IPS DF 6.9 (cell line): ENCODE results near the gene VCAN.
A peak's percentile ranks its signal among the peaks of the same experiment; 100 is the strongest.

ENCODE experiments used
- DNase-seq: peaks from one replicate; pipeline ENCODE4 v3.0.0-alpha.2; 2013; ENCODE audit warnings: low read depth, low spot score
- H3K27ac ChIP-seq: one replicate; pipeline ENCODE4 v1.5.1; 2013; ENCODE audit warnings: low read length, control low read depth
- H3K27me3 ChIP-seq: 2 replicates; pipeline ENCODE4 v1.6.1; 2013; ENCODE audit warnings: mild to moderate bottlenecking, low read length; ENCODE audit not compliant: control insufficient read depth, insufficient read depth
- H3K36me3 ChIP-seq: 2 replicates; pipeline ENCODE4 v1.6.1; 2013; ENCODE audit warnings: low read length; ENCODE audit not compliant: control insufficient read depth, insufficient read depth
- H3K4me1 ChIP-seq: 2 replicates; pipeline ENCODE4 v1.6.1; 2013; ENCODE audit warnings: low read length; ENCODE audit not compliant: control insufficient read depth, insufficient read depth
- H3K4me3 ChIP-seq: 2 replicates; pipeline ENCODE4 v1.5.1; 2013; ENCODE audit warnings: mild to moderate bottlenecking, low read length
- H3K9me3 ChIP-seq: 2 replicates; pipeline ENCODE4 v1.6.1; 2013; ENCODE audit warnings: low read length, inconsistent platforms; ENCODE audit not compliant: control insufficient read depth, insufficient read depth
- WGBS: extraction: QIAGEN DNeasy Blood & Tissue Kit; methylation state at CpG from one replicate; pipeline ENCODE4 v1.1.7; 2013; ENCODE audit warnings: mixed read lengths, missing lambda C conversion rate; ENCODE audit not compliant: insufficient read length, insufficient coverage; 5-methylcytosine and 5-hydroxymethylcytosine counted together

VCAN gene

DNA sequence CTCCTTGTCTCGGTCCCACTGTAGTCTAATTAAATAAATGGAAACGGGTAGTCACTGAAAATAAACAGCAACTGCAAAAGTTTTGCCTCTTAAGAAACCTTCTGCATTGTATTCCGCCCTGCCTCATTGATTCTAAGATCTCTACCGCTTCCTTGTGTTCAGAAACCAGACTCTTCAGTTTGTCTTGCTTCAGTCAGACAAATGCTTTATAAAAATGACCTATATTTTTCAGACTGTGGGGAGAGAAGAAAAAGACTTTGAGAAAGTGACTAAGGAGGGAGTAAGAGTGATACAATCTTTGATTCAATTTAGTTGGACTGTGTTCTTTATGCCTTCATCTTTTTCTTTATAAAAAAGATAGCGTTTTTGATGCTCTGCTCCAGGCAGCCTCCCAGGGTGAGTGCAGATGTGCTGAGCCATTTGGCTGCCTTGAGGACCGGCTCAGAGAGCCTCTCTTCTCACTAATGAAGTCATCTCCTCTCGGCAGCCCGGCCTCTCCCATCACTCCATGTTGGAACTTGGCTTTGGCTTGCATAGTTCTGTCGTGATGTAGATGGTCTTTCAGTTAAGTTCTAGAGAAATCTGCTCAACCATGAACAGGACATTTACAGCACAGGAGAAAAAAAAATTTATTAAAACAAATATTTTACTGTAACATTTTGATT is 4.0 kb upstream of the VCAN start:
- Histone ChIP-seq H3K27ac (no peak overlapping the region), H3K36me3 (no peaks in the 10 kb centered on the region), H3K27me3 (no peaks in the 10 kb centered on the region), H3K4me3 (no peak overlapping the region), H3K4me1 (peaks cover 5% of the 10 kb centered on the region), H3K9me3 (no peaks in the 10 kb centered on the region)
- WGBS: no CpG with 5 or more reads among the region's 9 CpGs
- no peak for DNase-seq

DNA sequence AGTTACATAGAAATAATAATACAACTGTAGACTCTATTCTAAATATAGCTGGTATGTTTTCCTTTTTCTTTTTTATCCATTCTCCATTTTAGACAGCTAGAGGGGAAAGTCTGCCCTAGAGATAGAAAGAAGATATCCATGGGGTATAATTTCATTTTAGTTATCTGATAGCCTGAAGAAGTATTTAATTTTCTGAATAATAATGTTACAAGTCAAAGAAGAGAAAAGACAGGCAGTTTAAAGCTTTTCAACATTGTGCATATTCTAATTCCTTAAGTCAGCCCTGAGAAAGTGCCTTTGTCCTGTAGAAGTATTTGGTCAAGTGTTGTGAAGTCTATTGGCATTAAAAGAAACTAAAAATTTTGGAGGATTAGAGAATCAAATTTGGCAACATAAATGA is 2.5 kb upstream of the VCAN start:
- H3K4me1 ChIP-seq: peaks cover 5% of the 10 kb centered on the region
- DNase-seq: no peak

DNA sequence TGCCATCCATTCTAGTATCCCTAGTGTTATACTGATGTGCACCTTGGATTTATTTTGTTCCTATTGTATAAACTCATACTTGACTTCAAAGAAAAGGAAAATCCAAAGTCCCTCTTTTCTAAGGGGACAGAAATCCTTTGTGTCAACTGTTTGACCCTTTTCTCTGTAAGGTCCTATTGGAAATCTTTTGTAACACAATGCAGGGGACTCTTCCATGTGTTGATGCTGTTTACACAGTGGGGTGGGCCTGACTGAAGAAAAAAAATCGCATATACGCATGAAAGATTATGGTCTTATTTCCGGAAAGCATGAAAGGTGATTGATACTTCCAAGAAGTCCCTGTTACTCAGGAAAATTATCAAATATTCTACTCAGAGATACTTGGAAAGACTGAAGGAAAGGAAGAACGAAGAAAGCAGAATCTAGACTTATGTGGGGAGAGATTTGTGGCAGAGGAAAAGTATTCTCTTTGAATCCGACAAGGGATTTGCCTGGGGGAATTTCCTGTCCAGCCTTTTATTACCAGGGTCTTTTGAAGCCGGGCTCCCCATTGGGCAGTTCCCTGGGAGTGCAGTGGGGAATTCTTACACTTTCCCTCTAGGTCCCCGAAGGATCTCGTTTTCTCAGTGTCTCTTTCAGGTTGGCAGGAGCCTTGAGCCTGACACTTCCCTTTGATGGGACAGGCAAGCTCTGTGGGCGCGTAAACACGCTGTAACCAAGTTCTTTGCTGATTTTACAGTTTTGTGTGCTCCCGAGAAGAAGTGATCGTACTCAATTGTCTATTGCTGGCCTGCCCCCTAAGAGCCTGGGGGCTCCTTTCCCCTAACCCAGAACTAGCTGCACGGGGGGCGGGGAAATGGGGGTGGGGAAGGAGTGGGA is 779 bp upstream of the VCAN start:
- DNase-seq: no peak
- Histone ChIP-seq H3K4me1 (no peaks in the 10 kb centered on the region), H3K36me3 (no peaks in the 10 kb centered on the region), H3K4me3 (peak overlapping the region; percentile 52; the same call in 1 of the 2 replicates), H3K27ac (no peak overlapping the region), H3K27me3 (no peaks in the 10 kb centered on the region), H3K9me3 (no peaks in the 10 kb centered on the region)
- no CpG with 5 or more reads among the region's 15 CpGs for WGBS

More for the DNA sequence above, 2.5 kb upstream of the VCAN start:
- Histone ChIP-seq H3K27ac (no peak overlapping the region), H3K4me3 (no peak overlapping the region), H3K27me3 (no peaks in the 10 kb centered on the region), H3K36me3 (no peaks in the 10 kb centered on the region), H3K9me3 (no peaks in the 10 kb centered on the region)

DNA sequence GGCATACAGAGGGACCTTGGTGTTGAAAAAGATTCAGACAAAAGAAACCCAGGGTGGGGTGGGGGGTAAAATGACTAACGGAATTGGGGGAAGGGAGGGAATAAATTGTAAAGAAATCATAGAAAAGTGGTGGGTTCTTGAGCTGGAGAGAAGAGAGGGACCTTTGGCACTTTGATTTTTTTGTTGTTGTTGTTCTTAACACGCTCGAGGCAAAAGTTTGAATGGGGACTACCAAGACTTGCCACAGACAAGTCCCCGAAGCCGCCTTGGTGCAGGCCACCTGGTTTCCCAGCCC is 616 bp downstream of the VCAN start:
- Histone ChIP-seq H3K27ac (no peak overlapping the region), H3K4me3 (peak overlapping the region; percentile 52; the same call in 1 of the 2 replicates), H3K36me3 (no peaks in the 10 kb centered on the region), H3K9me3 (no peaks in the 10 kb centered on the region), H3K4me1 (no peaks in the 10 kb centered on the region), H3K27me3 (no peaks in the 10 kb centered on the region)
- no CpG with 5 or more reads among the region's 5 CpGs for WGBS
- DNase-seq: no peak

DNA sequence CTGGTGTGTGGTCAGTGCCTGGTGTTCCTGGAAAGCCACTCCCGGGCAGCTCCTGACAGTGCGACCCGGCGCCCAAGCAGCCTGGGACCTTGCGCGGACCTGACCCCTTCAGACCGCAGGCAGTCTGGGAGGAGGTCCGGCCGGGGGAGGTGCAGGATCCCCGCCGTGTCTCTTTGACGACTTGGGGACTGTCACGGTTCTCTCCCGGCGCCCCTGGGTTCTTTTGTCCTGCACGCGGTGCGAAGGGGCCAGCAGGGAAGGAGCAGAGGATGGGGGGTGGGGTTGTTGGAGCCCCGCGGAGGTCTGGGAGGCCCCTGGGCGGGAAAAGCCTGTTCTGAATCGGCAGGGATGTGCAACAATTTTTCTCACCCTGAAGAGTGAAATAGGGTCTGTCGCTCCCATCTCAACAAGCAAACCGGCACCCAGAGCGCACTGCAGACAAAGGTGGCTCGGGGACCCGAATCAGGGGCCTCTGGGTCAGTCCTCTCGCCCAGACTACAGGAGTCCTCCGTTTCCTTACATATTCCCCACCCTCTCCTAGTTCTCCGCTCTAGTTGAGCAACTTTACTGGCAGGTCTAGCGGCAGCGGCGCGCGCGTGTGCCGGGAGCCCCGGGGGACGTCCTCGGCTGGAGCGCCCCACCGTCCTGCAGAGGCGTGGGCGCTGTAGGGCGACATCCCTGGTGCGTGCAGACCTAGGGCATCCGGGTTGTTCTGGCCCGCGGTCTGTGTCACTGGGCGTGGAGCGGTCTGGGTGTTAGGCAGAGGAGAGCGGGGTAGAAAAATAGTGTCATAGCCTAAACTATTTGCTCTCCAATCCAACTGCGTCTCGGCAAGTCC is 1.2 kb downstream of the VCAN start:
- no peaks in the 10 kb centered on the region for H3K27me3 ChIP-seq
- no peaks in the 10 kb centered on the region for H3K9me3 ChIP-seq
- H3K4me3 ChIP-seq: peak overlapping the region; percentile 52; the same call in 1 of the 2 replicates
- WGBS: no CpG with 5 or more reads among the region's 54 CpGs
- no peaks in the 10 kb centered on the region for H3K4me1 ChIP-seq
- H3K27ac ChIP-seq: no peak overlapping the region
- no peak for DNase-seq
- no peaks in the 10 kb centered on the region for H3K36me3 ChIP-seq

DNA sequence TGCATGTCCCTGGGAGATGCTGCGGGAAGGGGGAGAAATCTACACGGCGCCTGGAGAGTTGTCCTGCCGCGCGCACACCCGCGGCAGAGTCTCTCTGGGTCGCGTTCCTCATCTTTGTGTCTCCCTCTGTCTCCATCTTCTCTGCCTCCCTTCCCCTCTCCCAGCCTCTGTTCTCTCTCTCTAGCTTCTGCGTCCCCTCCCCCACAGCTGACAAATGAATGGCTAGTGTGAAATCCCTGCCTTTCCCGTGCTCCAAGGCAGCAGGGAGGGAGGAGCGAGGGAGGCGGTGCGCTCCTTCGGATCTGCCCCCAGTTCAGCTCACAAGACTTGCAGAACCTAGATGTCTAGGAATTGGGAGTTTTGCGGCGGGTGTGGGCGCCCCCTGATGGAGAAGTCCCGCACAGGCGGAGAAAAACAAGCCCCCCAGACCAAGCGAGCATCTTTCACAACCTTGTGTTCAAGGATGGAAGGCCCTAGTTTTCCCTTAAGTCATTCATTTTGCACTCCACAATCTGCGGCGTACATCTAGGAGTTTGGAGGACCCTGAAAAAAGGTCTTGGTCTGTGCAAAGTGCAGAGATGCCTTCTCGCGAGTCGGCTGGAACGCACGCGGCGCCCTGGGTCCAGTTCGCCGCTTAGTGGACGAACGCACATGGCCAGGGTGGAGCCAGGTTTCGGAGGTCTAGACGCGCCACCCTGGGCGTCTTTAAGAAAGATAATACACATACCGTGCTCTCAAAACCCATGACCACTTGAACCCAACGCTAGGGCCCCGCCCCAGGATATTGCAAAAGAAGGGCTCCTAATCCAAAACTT is 2.0 kb downstream of the VCAN start:
- WGBS: no CpG with 5 or more reads among the region's 42 CpGs
- Histone ChIP-seq H3K27me3 (no peaks in the 10 kb centered on the region), H3K4me1 (no peaks in the 10 kb centered on the region), H3K9me3 (no peaks in the 10 kb centered on the region), H3K4me3 (peak overlapping the region; percentile 52; the same call in 1 of the 2 replicates), H3K27ac (no peak overlapping the region), H3K36me3 (no peaks in the 10 kb centered on the region)
- DNase-seq: peak; percentile 94

DNA sequence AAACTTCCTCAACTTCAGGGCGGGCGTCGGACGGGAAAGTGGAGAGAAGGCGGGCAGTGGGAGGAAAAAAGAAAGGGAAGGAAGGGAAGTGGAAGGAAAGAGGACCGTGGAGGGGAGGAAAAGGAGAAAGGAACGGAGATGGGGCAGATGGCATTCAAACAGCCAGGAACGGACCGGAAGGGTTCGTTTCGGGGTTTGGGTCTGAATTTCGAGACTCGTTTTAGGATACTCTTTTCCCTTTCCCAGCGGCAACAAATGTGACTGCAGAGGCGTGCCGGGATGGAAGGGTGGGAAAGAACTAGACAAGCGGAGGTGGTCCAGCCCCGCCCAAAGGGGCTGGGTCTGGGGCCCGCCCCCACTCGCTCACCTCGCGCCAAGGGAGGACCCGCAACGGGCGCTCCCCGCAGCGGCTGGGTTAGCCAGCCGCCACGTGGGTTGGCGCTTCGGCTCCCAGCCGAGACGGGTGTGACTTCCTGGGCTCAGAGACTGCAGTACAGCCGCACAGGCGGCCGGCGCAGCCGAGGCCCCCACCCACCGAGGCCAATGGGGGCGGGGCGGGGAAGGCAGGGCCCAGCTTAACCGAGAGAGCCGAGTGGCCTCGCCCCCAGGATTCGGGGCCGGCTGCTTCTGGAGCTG is 2.7 kb downstream of the VCAN start:
- H3K27me3 ChIP-seq: no peaks in the 10 kb centered on the region
- H3K36me3 ChIP-seq: no peaks in the 10 kb centered on the region
- DNase-seq: no peak
- no CpG with 5 or more reads among the region's 46 CpGs for WGBS
- peak overlapping the region; percentile 42; the same call in 1 of the 2 replicates for H3K4me3 ChIP-seq
- no peaks in the 10 kb centered on the region for H3K9me3 ChIP-seq
- H3K4me1 ChIP-seq: no peaks in the 10 kb centered on the region
- no peak overlapping the region for H3K27ac ChIP-seq

DNA sequence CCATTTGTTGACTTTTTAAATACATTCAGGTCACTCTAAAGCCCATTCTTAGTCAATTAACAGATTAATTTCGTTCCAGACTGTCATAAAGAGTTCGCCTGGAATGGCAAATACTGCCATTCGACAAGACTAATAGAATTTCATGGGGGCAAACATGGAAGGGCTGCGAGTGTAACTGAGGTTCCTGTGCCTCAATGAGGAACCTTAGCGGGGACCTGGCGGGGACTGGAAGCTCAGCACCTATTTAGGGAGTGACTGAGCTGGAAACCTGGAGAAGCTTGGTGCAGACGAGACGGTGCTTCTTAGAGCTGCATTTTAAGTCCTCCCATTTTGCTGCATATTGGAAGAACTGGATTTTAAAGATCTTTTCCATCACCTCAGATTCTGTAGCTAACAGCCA is 3.4 kb downstream of the VCAN start:
- no CpG with 5 or more reads among the region's 8 CpGs for WGBS
- Histone ChIP-seq H3K27ac (no peak overlapping the region), H3K4me1 (no peaks in the 10 kb centered on the region), H3K36me3 (no peaks in the 10 kb centered on the region), H3K9me3 (no peaks in the 10 kb centered on the region), H3K4me3 (peak overlapping the region; percentile 15; the same call in 1 of the 2 replicates), H3K27me3 (no peaks in the 10 kb centered on the region)
- DNase-seq: no peak

DNA sequence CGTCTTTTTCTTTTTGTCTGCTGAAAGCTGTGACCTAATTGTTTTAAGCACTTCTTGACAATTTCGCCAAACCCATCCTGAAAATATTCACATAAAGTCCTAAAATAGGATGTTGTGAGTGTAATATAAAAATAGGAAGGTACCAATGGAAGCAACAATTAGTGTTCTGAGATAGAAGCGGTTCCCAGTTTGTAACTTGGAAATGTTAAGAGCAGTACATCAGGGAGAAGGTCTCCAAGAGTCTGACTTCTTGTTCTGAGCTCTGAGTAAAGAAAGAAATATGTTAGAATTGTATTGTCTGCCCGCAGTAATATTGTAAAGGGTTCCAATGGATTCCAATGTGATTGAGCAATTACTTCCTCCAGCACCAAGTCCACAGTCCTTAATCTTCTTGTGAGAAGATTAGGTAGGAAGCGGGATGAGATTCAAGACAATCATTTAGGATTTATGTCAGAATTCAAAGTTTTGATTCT is 3.9 kb downstream of the VCAN start:
- no peak overlapping the region for H3K27ac ChIP-seq
- no peak overlapping the region for H3K4me3 ChIP-seq
- H3K9me3 ChIP-seq: no peaks in the 10 kb centered on the region
- no CpG with 5 or more reads among the region's 5 CpGs for WGBS
- H3K27me3 ChIP-seq: no peaks in the 10 kb centered on the region
- no peaks in the 10 kb centered on the region for H3K4me1 ChIP-seq
- no peak for DNase-seq
- H3K36me3 ChIP-seq: no peaks in the 10 kb centered on the region
